ENCODE data around the gene SAMD3.
"Not testable (repeated sequence)": the region's sequence is repeated elsewhere in the genome, so short reads cannot be mapped to it uniquely, and the experiment has no call there.

Gene SAMD3

DNA sequence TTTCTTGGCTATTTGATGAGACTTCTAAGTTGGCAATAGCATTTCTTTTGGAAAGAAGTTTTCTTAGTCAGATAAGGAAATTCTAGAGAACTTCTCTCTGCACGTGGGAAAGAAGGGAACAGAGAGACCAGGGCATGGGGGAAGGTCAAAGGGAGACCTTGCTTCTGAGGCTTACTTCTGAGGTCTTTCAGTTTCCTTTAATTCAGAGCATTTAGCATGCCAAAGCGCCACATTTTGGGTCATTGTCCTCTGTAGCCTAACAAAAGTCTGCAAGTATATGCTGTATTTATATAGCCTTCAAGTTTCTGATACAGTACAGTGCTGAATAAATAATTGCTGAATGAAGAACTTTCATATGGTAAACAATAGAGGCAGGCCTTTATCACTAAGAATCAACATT is 95.6 kb downstream of the SAMD3 start:
- DNase-seq = no peak

DNA sequence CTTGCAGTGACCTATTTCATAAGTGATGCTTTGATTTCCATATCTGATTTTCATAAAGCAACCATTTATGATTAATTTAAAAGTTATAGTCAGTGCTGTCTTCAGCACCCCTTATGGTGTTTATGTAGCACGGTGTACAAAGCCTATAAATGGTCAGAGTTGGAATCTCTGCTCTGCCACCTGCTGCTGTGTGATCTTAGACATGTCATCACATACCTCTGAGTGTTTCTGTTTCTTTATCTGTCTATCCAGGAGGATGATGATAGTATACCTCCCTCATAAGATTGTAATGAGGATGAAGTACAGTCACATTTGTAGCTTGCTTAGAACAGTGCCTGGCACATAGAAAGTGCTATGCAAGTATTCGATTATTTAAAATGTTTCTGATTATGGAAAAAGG is 100.5 kb downstream of the SAMD3 start:
- no peak for DNase-seq

DNA sequence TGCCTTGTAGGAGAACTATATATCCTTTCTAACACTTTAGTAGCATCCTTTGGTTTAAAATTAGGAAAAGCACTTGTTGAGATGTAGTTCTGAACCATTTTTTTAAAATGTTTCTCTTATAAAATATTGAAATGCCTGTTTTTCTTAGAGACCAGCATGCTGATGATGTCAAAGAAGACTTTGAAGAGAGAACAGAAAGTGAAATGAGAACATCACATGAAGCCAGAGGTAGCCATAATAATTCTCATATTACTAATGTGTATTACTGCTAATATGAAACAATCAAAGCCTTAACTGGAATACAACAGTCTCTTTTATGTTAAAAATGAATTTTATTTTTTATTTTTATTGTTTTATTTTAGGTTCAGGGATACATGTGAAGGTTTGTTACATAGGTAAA is 102.0 kb downstream of the SAMD3 start:
- no peak for DNase-seq

DNA sequence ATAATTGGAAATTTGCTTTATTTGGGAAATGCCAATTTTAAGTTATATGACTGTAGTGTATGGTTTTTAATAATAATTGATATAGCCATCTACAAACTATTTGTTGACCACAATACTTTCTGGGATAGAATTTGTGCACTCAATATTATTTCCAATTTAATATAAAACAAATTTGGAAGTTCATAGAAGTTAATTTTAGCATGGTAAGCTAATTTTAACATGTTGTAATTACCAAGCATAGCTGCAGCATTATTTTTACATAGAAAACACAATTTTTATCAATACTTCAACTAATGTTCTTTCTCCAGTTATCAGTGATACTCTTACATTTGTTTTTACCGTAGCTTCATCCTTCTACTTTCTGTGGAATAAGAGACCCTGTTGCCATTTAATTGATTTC is 103.5 kb downstream of the SAMD3 start:
- DNase-seq = no peak

DNA sequence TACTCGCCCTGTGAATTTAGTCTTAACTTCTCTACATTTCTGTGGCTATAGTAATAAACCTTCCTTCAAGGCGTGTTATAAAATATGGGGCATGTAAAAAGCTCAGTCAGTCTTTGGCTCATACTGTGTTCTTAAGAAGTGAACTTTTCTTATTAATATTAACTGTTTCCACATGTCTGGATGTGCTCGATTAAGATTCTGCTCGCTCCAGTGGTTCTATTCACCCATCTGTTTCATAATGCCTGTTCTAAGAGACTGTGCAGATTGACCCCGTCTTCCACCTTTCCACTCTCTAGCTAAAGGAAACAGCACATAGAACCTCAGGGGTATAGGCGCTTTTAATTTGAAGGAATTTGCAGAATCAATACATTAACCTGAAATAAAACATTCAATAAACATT is 104.5 kb downstream of the SAMD3 start:
- DNase-seq = no peak

DNA sequence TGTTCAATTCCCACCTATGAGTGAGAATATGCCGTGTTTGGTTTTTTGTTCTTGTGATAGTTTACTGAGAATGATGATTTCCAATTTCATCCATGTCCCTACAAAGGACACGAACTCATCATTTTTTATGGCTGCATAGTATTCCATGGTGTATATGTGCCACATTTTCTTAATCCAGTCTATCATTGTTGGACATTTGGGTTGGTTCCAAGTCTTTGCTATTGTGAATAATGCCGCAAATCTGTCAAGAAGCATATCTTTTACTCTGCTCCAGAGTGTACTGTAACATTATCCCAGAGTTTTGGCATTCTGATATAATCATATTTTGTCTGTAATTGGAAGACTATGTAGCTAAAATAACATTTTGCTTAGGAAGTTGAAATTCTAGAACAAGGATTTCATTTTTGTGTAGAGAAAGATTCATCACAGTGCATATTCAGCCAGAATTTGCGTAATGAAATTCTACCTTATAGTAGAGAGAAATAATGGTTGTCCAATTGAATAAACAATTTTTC is 105.5 kb downstream of the SAMD3 start:
- DNase-seq = not testable (repeated sequence)

DNA sequence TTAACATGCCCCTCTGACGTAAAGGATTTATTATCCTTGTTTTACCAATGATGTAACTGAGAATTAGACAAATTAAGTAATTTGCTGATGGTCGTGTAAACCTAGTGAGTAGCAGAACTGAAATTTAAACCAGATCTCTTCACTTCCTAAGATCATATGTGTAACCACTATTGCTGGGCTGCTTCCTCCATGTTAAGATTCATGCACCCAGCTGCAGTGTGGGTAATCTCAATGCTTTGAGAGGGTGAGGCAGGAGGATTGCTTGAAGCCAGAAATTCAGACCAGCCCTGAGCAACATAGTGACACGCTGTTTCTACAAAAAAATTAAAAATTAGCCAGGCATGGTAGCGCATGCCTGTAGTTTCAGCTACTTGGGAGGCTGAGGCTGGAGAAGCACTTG is 106.5 kb downstream of the SAMD3 start:
- no peak for DNase-seq

DNA sequence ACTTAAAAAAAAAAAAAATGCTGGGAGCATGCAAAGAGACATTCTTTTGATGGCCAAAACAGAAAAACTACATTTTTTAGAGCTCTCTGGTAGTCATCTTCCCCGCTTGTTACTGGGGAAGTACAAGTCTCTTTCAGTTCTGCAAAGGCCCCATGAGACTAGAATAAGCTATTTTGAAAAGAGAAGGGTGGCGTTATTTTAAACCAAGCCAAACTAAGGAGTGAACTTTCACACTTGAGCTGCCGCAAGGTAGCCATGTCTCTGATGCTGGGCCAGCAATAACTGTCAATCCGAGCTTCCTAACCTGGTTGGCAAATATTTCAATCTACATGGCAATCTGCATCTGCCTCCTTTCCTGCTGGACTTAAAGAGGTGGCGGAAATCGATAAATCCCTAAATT is 107.7 kb downstream of the SAMD3 start:
- DNase-seq = no peak

DNA sequence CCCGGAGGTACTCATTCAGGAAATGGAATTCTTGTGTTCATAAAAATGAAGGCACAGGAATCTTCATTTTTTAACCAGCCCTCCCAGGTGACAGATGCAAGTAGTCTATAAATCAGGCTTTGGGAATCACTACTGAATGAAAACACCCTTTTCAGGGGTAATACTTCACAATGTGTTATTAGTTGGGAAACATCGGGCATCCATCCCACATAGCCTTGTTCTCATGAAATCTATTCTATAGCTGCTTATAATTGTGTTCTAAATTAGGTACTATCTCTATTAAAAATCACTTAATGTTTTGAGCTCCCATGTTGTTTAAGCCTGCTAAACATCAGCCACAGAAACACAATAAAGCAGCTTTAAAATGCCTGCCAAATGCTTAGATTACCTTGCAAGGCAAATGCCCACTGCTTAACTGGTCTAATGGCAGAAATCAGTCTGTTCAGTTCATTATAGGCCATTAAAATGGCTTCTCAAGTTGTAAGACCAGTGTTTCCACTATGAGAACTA is 109.5 kb downstream of the SAMD3 start:
- no peak for DNase-seq

DNA sequence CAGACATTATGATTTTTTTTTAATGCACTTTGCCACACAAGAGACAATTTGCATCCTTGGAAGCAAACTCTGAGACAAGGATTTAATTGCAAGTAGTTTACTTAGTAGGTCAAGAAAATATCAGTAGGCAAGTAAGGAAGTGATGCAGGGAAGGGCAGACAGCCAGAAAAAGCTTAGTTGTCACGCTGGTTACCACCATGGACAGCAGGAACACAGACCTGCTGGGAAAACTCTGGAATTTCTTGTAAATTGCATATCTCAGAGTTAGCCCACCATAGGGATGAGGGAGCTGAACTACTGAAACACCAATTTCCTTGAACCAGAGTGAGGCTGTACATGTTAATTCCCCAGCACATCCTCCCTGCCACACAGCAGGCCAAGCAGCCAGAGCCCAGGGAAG is 111.7 kb downstream of the SAMD3 start:
- DNase-seq = no peak

DNA sequence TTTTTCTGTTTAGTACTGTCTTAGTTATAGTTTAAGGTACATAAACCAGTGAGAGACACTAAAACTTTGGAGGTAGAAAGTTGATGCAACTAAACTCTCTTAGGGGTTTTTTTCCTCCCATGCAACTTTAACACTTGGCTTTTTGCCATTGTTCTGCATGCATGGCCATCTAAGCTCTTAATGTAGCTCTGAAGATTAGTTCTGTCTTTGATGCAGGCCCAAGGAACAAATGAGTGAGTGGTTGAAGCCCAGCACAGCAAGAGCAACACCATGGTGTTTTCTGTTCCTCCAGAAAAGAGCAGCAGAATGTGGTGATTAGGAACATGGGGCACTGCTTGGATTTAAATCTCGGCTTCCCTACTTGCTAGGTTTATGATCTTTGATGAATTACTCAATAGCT is 115.0 kb downstream of the SAMD3 start:
- no peak for DNase-seq

DNA sequence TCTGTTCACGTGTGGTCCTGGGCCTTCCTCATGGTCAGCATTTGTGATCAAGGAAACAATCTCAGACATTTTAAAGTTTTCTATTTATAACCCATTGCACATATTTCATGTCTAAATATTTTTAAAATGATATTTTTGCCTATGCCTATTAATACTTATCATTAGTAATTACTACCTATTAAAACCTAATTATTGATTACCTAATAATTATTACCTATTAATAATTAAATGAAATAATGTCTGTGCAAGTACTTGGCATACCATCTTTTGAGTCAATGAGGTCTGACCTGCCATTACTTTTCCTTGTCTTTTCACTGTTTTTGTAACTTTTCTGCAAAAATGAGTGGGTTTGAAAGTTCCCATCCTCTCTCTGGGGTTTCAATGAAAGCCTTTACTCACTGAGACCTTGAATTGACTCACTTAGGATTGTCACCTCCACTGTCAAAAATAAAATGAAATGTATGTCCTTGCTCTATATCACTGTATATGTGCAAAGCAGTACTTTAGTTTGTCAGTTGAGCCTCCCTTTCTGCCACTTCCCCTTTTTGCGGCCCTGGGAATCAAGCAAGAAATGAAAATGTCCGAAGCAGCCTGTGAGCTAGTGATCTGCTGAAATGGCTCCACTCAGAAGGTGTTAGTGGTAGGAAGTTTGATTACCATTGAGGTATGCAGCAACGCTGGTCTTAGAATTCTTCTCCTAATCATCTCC is 116.6 kb downstream of the SAMD3 start:
- no peak for DNase-seq

DNA sequence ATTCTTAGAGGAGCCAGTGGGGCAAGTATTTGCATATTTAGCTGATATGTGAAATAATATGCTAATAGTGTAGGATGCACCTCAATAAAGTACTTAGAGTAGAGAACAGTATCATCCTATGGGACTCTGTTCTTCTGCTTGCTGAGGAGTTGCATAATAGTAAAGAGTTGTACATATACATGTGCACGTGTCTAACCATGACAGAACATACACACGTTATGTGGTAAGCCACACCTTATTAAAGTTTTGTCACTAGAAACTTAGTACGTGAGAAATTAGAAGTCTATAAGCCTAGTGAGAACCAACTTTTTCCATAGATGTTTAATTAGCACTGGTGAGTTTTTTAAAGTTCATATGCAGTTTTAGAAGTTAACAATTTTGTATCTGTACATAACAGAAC is 123.6 kb downstream of the SAMD3 start:
- no peak for DNase-seq

DNA sequence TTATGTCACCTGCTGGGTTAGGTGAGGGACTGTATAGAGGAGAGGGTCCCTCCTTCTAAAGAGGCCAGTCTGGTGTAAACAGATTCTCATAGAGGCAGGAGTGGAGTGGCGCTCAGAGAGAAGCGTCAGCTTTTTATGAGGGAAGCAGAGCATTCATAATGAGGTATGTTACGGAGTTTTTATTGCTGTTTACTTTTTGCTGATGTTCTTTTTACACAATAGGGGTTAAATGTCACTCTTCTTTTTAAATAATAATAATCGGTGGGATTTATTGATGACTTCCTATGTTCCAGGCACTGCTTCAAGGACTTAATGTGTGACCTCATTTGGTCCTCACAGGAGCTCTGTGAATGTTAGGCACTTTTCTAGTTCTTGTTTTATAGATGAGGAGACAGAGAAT is 124.4 kb downstream of the SAMD3 start:
- no peak for DNase-seq
